IPS DF 19.7 (cell line): ENCODE results near the gene ASCC3.
A peak's percentile ranks its signal among the peaks of the same experiment; 100 is the strongest.

ENCODE experiments used
- DNase-seq: peaks from one replicate; pipeline ENCODE4 v3.0.0-alpha.2; 2013; ENCODE audit warnings: low read depth, low spot score

The ASCC3 gene

GRCh38 chr6:100467129-100468015 lies 413.8 kb downstream of the ASCC3 start:
- DNase-seq = no peak

DNA sequence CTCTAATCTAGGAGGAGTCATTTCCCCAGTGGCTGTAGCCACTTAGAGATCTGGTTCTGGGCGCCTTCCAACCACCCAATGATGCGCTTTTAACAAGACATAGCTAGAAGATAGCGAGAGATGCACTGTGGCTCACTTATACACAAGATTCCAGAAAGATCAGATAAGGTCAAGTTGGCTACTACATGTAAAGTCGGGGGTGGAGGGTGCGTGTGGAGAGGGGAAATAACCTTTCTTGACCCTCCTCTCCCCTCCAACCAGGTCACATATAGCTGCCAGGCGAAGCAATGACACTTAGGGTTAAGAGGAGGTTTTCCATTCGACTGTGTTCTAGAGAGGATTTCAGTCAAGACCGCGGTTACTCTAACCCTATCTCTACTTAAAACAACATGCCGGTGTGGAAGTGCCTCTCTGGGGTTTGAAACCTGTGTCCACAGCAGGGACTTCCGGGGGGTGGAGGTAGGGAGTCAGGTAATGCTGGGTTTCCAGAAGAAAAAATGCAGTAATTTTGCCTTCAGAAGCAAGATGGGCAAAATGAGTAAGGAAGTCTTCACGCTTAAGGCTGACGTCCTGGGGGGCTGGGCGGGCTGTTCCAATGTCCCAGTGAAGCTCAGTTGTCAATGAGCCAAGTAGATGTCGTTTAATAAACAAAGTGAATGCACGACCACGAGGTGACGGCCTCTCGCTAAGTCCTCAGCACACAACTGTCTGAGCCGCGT lies 414.6 kb downstream of the ASCC3 start:
- DNase-seq = no peak

DNA sequence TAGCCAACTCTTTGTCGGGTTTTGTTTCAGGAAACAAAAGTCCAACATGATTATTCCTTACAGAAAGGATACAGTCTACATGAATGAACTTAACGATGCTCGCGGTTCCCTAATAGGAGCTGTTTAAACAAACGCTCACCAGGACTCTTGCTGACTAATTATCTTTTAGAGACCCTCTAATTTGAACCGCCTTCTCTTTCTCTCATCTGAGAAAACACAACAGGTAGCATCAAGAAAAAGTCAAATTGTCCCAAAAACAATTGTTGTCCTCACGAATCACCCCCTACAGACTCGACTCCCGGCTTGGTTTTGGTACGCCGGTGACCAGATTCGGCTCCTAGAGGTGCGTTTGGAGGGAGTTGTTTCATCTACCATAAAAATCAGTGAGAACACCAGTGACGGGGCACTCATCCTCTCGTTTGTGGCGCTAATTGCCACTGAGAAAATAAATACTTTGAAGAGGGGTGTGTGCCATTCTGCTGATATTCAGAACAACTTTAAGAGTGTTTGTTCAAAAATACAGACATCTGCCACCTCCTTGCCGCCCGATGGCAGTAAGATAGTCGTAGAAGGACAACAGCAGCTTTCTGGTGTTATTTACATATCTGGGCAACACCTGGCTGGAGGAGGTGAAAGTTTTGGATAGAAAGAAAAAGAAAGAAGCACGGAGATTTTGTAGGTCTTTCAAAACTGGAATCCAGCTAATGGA lies 415.3 kb downstream of the ASCC3 start:
- no peak for DNase-seq

- DNase-seq = peak; percentile 60
Observed at GRCh38 chr6:100464903-100465700, 416.0 kb downstream of the ASCC3 start, which contains the start of gene SIM1. TSS of gene SIM1 (minus strand) at chr6:100464921. CDS start at chr6:100463468, 1,453 bp downstream.

GRCh38 chr6:100464162-100464851 lies 416.8 kb downstream of the ASCC3 start:
- DNase-seq = no peak

DNA sequence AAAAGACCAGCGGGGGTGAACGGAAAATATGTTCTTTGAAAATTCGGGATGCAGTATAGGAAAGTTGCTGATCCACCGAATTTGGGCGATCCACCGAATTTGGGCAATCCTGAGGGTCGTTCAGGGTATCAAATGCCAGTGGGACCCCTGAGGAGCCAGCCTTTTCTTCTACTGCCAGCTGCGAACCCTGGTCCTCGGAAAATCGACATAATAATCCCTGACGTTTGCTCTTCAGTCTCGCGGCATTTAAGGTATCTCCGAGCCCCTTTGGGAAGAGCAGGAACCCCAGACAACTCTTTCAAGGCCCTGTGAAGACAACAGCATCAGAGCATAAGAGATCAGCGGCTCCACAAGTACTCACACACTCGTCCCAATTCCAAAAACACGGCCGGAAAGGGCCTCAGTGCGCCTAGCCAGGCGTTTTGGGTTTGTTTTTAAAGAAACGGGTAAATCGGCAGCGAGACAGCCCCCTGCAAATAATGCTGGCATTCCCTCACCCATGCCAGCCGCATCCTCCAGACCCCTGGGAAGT lies 417.4 kb downstream of the ASCC3 start:
- no peak for DNase-seq

DNA sequence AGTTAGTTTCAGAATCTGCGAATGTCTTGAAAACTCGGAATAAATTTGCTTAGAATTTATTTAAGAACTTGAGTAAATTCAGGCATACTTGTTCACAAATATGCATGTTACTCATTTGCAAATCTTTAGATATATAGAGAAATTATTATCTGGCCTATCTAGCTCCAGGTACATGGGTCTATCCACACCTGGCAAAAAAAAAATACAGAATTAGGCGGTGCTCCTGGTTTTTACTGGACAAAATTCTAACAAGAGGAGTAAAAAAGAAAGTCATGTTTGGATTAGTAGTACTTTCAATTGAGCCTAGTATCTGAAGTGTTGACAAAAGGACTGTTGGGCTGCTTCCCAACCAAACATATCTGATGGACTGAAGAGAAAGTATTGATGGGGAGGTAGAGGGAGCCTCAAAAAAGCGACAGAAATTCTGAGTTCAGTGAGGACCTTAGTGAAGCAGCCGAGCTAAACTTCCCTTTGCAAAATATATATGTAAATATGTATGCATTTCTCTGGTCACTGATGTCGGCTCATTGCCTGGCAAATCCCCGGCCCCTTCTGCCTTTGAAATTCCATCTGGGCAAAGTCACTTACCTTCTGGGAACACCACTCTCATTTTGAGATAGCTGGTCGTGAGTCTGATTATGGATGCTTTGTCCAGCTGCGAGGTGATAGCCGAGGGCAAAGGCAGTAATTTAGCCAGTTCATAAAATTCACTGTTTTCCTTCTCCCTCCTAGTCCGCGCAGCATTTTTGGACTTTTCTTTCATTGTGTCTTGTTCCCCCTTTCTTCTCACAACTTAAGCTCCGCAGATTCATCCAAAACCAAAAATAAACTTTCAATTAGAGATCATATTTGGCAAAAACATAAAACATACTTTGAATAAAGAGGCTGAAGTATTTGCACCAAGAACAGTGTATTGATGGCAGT lies 418.2 kb downstream of the ASCC3 start:
- no peak for DNase-seq

DNA sequence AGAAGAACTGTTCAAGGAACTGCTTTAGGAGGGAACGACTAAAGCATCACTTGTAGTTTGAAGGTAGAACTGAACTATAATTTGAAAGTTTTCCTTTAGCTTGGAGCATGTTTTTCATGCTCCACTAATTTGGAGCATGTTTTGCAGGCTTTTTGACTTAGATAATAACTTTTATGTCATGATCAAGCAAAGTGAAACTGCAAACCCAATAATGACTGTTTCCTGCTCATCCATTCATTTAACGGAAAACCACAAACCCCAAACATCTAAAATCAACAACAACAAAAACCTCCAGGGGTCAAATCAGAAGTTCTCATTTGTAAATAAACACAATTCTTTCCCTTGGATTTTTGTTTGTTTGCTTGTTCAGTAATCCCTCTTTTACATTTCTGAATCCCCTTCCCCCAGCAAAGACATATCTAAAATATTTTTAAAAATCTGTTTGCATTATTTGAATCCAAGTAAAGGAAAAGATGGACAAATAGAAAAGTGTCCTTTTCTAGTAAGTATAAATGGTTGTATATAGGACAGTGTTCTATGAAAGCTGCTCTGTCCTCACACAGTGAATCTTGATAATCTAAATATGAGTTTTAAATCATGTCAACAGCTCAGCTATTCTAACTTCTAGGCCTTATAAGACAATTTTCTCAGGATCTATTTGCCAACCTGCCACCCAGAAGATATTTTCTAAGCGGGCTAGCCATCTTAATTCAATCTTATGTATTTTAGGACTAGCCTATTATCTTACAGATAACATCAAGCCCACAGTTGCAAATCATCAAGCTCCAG lies 419.0 kb downstream of the ASCC3 start:
- DNase-seq = no peak

GRCh38 chr6:100461278-100461916 lies 419.7 kb downstream of the ASCC3 start:
- no peak for DNase-seq

DNA sequence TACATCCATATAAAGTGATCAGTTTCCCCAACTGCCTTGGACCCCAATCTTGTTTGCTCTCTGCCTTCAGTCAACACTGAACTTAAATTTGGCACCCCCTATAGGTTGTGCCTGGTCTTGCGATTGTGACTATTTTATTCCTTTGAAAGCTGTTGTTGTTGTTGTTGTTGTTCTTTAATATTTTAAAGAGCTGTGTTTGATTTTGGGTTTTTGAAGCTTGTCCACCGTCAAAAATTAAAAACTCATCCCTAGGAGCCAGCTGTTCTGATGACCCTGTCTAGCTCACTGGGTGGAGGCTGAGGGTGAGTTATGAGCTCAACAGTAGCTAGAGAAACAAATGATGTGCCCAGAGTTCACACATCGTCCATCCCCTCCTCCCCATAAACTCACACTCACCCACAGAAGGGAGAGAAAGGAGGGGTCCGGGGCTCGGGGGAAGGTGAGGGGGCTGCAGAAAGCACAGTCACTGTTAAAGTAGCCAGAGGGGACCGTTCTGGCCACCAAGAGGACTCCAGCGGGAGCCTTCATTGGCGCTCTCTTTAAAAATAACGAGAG lies 420.4 kb downstream of the ASCC3 start:
- DNase-seq = no peak

DNA sequence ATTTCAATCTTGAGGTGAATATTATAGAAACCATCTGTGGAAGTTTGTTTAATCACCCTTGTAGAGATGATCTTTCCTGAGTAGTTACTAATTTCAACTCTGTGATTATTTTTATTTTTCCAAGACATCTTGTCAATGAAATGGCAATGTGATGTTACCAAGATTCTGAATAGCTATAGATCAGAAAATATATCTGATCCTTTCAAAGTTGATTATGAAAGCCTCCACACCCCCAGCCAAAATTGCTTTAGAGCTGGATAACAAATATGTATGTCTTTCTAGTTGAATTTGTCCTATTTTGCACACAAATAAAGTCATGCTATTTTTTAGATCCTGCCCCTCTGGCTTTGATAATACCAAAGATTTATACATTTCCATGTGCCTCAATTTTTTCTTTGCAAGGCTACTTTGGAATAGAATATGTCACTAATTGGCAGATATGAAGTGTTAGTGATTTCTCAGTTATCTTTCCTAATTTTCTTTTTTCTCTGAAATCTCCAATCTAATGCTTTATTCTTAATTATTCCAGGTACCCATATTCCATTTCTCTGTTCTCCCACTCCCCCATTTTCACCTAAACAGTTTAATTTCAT lies 421.4 kb downstream of the ASCC3 start:
- DNase-seq = no peak

DNA sequence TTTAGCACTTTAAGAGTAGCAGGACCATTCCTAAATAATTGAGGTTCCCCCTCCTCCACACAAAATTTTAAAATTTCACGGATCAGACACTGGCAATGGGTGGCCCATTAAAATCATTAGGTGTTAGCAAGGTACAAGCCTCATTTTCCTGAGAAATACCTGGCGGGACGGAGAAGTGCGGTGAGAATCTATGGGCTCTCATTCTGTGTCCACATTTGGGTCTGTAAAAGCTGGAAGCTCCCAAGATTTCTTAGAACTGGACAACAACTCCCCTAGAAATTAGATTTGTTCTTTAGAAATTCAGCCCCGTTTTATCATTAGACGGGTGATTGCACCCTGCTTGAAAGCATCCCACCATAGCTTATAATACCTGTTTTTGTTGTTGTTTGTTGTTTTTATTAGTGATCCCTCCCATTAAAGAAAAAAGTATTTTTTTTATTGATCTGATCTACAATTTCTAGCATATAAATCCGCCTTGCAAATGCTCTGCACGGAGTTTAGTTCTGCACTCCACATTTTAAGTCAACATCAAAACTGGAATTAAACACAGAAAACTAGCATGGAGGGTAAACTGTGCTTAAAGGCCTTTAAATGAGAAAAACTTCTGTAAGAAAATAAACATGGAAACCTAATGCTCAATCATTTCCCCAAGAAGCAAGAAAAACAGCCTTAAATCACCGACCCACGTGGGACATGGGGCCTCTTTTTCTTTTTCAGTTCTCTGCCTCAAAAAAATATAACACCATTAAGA lies 422.1 kb downstream of the ASCC3 start:
- DNase-seq = no peak
